ENCODE measurements around the gene GPR152. TPM values are rescaled to one million over a fixed set of nuclear protein-coding genes. Genes with fewer than 3 reads are reported as not detected.
"Not testable (repeated sequence)": the region's sequence is repeated elsewhere in the genome, so short reads cannot be mapped to it uniquely, and the experiment has no call there.

GPR152 gene
- total and polyA plus RNA-seq, 2 experiments from 2014 or later, result not detected

DNA sequence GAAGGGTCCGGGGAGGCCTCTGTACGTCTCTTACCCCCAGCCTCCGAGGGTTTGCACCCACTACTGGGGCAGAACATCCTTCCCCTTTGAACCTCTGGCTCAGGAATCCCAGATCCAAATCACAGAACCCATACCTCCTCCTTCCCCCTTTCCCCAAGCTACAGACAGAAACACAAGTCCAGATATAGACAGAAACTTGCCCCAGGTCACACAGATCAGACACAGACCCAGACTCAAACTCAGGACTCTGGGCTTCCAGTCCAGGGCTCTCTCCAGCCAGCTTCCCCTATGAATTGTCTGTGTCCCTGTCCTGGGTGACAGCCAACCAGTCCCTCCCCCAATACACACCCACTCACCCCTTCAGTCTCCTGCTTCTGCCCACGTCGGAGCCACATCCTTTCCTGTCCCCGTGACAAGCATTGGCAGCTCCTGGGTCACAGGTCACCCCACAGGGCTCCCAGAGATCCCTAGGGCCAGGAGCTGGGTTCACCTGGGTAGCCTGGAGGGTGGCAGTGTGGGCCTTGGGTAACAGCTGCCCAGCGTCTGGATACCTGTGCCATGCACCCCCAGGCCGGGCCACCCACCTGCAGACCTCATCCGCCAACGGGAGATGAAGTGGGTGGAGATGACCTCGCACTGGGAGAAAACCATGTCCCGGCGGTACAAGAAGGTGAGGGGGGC lies 47.9 kb downstream of the GPR152 start:
- Histone ChIP-seq H2AFZ (no peak overlapping the region), H3F3A (ENCODE audit: insufficient read depth) (no peaks in the 10 kb centered on the region), H3K9me2 (ENCODE audit: insufficient read depth) (no peaks in the 10 kb centered on the region), H3K4me3 (no peak overlapping the region), H3K79me2 (ENCODE audit: insufficient read depth) (peaks cover 17% of the 10 kb centered on the region), H3K27me3 (replicated peaks; ENCODE audit: insufficient read depth) (peaks cover 6% of the 10 kb centered on the region; the same call in 1 of the 2 replicates), H3K4me2 (ENCODE audit: unreplicated experiment) (no peak overlapping the region), H3K9ac (no peak overlapping the region), H3K4me1 (ENCODE audit: insufficient read depth) (peaks cover 6% of the 10 kb centered on the region), H3K27ac (no peak overlapping the region), H4K20me1 (ENCODE audit: insufficient read depth) (no peaks in the 10 kb centered on the region), H3K36me3 (ENCODE audit: low read depth) (no peaks in the 10 kb centered on the region), H3K9me3 (ENCODE audit: low read depth) (no peaks in the 10 kb centered on the region)
- 57 to 61% methylated on average over 12 to 13 of the region's 13 CpGs for WGBS, 2 experiments (ENCODE audit: low coverage in 1 of 2, low lambda C conversion rate in 2 of 2, missing lambda C conversion rate in 2 of 2)
- in situ Hi-C loops (cut with MboI), result no loop called here
- TF ChIP-seq EZH2 (IDR thresholded peaks at IDR 0.05; ENCODE audit: insufficient read depth, poor library complexity, severe bottlenecking) (no peak), EZH2phosphoT487 (IDR thresholded peaks at IDR 0.05; ENCODE audit: insufficient read depth, low read depth) (no peak)
- no peak for DNase-seq

- DNase-seq; H3K9ac ChIP-seq; H2AFZ ChIP-seq; H3K9me2 ChIP-seq (ENCODE audit: insufficient read depth); in situ Hi-C loops (cut with MboI); H3K27ac ChIP-seq; H3F3A ChIP-seq (ENCODE audit: insufficient read depth); H3K4me1 ChIP-seq (ENCODE audit: insufficient read depth); H3K27me3 ChIP-seq (replicated peaks; ENCODE audit: insufficient read depth); H3K36me3 ChIP-seq (ENCODE audit: low read depth); H3K9me3 ChIP-seq (ENCODE audit: low read depth); H3K4me3 ChIP-seq; H4K20me1 ChIP-seq (ENCODE audit: insufficient read depth); H3K4me2 ChIP-seq (ENCODE audit: unreplicated experiment): not testable (repeated sequence)
- WGBS, 2 experiments (ENCODE audit: low coverage in 1 of 2, low lambda C conversion rate in 2 of 2, missing lambda C conversion rate in 2 of 2), result 95% methylated on average over 9 of the region's 9 CpGs
- H3K79me2 ChIP-seq (ENCODE audit: insufficient read depth), result peaks cover 24% of the 10 kb centered on the region
Observed at GRCh38 chr11:67403085-67403484, 49.4 kb downstream of the GPR152 start.

GRCh38 chr11:67402192-67402839 lies 50.2 kb downstream of the GPR152 start:
- peak overlapping the region; percentile 98 for H2AFZ ChIP-seq
- DNase-seq; H3K4me1 ChIP-seq (ENCODE audit: insufficient read depth); H3K36me3 ChIP-seq (ENCODE audit: low read depth); H4K20me1 ChIP-seq (ENCODE audit: insufficient read depth); H3K9me3 ChIP-seq (ENCODE audit: low read depth); H3K27me3 ChIP-seq (replicated peaks; ENCODE audit: insufficient read depth); H3K9me2 ChIP-seq (ENCODE audit: insufficient read depth); in situ Hi-C loops (cut with MboI); H3F3A ChIP-seq (ENCODE audit: insufficient read depth): not testable (repeated sequence)
- peak overlapping the region; percentile 70 for H3K4me3 ChIP-seq
- peak overlapping the region; percentile 95 for H3K9ac ChIP-seq
- WGBS, 2 experiments (ENCODE audit: low coverage in 1 of 2, low lambda C conversion rate in 2 of 2, missing lambda C conversion rate in 2 of 2), result 50 to 59% methylated on average over 19 of the region's 19 CpGs
- peak overlapping the region; percentile 85 for H3K4me2 ChIP-seq (ENCODE audit: unreplicated experiment)
- H3K79me2 ChIP-seq (ENCODE audit: insufficient read depth), result peaks cover 24% of the 10 kb centered on the region
- H3K27ac ChIP-seq, result peak overlapping the region; percentile 74

DNA sequence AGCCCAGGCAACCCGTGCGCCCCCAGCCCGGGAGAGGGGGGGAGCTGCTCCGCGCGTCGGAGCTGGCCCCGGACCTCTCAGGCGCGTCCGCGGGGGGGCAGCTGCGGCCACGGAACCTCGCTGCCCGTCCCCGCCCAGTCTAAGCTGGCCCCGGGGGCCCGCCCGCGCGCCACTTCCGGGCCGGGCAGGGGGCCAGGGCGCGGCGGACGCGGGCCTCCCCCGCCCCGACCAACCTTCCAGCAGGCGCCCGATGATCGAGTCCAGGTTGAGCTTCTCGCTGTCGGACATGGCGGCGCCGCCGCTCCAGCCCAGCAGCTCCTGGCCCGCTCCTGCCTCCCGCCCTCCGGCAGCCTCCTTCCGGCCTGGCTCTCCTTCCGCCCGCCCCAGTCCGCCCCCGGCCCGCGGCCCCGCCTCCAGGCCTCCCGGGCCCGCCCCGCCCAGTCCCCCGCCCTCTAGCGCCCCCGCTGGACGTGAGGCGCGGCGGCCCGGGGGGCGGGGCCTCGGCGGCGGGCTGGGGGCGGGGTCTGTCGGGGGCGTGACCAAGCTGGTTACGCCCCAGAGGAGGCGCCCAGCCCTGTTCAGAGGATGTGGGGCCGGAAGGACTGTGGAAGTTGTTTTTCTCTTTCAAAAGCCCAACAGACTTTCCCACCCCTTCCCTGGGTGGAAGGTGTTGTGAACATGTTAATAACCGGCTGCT lies 50.9 kb downstream of the GPR152 start, which contains the start of gene PPP1CA:
Gene PPP1CA (minus strand): TSS at position 364 of the 697 bp plus-strand sequence. CDS start 76 bp downstream, at position 288.
- peak within 1 kb of the TSS; percentile 95 for H3K9ac ChIP-seq
- peaks cover 24% of the 10 kb centered on the region for H3K79me2 ChIP-seq (ENCODE audit: insufficient read depth)
- peak; percentile 96 for DNase-seq
- TF ChIP-seq EZH2phosphoT487 (IDR thresholded peaks at IDR 0.05; ENCODE audit: insufficient read depth, low read depth) (no peak), EZH2 (IDR thresholded peaks at IDR 0.05; ENCODE audit: insufficient read depth, poor library complexity, severe bottlenecking) (no peak)
- H3K9me2 ChIP-seq (ENCODE audit: insufficient read depth), result no peaks in the 10 kb centered on the region
- H2AFZ ChIP-seq, result peak within 1 kb of the TSS; percentile 98
- H3K4me1 ChIP-seq (ENCODE audit: insufficient read depth), result peaks cover 8% of the 10 kb centered on the region
- H3K27ac ChIP-seq, result peak within 1 kb of the TSS; percentile 81
- H3K9me3 ChIP-seq (ENCODE audit: low read depth), result no peaks in the 10 kb centered on the region
- H4K20me1 ChIP-seq (ENCODE audit: insufficient read depth), result no peaks in the 10 kb centered on the region
- peak within 1 kb of the TSS; percentile 97 for H3K4me2 ChIP-seq (ENCODE audit: unreplicated experiment)
- H3K27me3 ChIP-seq (replicated peaks; ENCODE audit: insufficient read depth), result no peaks in the 10 kb centered on the region
- in situ Hi-C loops (cut with MboI), result no loop called here
- 1% methylated on average over 13 to 54 of the region's 73 CpGs for WGBS, 2 experiments (ENCODE audit: low coverage in 1 of 2, low lambda C conversion rate in 2 of 2, missing lambda C conversion rate in 2 of 2)
- H3K4me3 ChIP-seq, result peak within 1 kb of the TSS; percentile 91
- H3F3A ChIP-seq (ENCODE audit: insufficient read depth), result no peaks in the 10 kb centered on the region
- H3K36me3 ChIP-seq (ENCODE audit: low read depth), result peaks cover 7% of the 10 kb centered on the region; the same call in 1 of the 2 replicates

Small RNAs within 50 kb of the gene (microRNA-seq; reads per million reads assigned to microRNA genes)
- gene MIR6752 (ENCODE audit: borderline number of aligned reads), result not detected

Small RNAs within 50 kb of the gene (small RNA-seq; reads per million reads assigned to genes)
- not detected for gene MIR6752 (ENCODE audit: low read depth, low replicate concordance)

Other genes starting within 250 kb of the GPR152 start
- 43.0 and 54.9 TPM in 2 replicates for gene GRK2, start 186.3 kb downstream of the GPR152 start, total RNA-seq (2014; rRNA removed; shearing (Covaris generic))
- 6.0 and 7.8 TPM in 2 replicates for gene GRK2, start 186.3 kb downstream of the GPR152 start, polyA plus RNA-seq (2016; fragmentation: Nextera tagmentation; extraction: Ambion mirVana)
- 27.6 and 42.9 TPM in 2 replicates for gene ANKRD13D, start 163.4 kb downstream of the GPR152 start, total RNA-seq (2014; rRNA removed; shearing (Covaris generic))
- gene ANKRD13D, start 163.4 kb downstream of the GPR152 start, polyA plus RNA-seq (2016; fragmentation: Nextera tagmentation; extraction: Ambion mirVana), result 13.4 and 16.4 TPM in 2 replicates
- gene SSH3, start 149.2 kb downstream of the GPR152 start, total RNA-seq (2014; rRNA removed; shearing (Covaris generic)), result 20.1 and 41.6 TPM in 2 replicates
- gene SSH3, start 149.2 kb downstream of the GPR152 start, polyA plus RNA-seq (2016; fragmentation: Nextera tagmentation; extraction: Ambion mirVana), result 25.2 and 26.4 TPM in 2 replicates
- 86.6 and 109 TPM in 2 replicates for gene POLD4, start 99.2 kb downstream of the GPR152 start, total RNA-seq (2014; rRNA removed; shearing (Covaris generic))
- gene POLD4, start 99.2 kb downstream of the GPR152 start, polyA plus RNA-seq (2016; fragmentation: Nextera tagmentation; extraction: Ambion mirVana), result 121 and 136 TPM in 2 replicates
- gene CLCF1, start 79.1 kb downstream of the GPR152 start, total RNA-seq (2014; rRNA removed; shearing (Covaris generic)), result 33.0 and 39.1 TPM in 2 replicates
- gene CLCF1, start 79.1 kb downstream of the GPR152 start, polyA plus RNA-seq (2016; fragmentation: Nextera tagmentation; extraction: Ambion mirVana), result 20.0 and 21.1 TPM in 2 replicates
- gene RAD9A, start 60.7 kb downstream of the GPR152 start, total RNA-seq (2014; rRNA removed; shearing (Covaris generic)), result 0.51 and 4.6 TPM in 2 replicates
- 3.9 and 5.7 TPM in 2 replicates for gene RAD9A, start 60.7 kb downstream of the GPR152 start, polyA plus RNA-seq (2016; fragmentation: Nextera tagmentation; extraction: Ambion mirVana)
- 140 and 172 TPM in 2 replicates for gene PPP1CA, start 50.9 kb downstream of the GPR152 start, total RNA-seq (2014; rRNA removed; shearing (Covaris generic))
- gene PPP1CA, start 50.9 kb downstream of the GPR152 start, polyA plus RNA-seq (2016; fragmentation: Nextera tagmentation; extraction: Ambion mirVana), result 207 and 222 TPM in 2 replicates
- gene TBC1D10C, start 48.6 kb downstream of the GPR152 start, total RNA-seq (2014; rRNA removed; shearing (Covaris generic)), result not detected in 2 replicates
- 0.25 TPM in 1 of 2 replicates, not detected in the other for gene TBC1D10C, start 48.6 kb downstream of the GPR152 start, polyA plus RNA-seq (2016; fragmentation: Nextera tagmentation; extraction: Ambion mirVana)
- 0.38 and 0.43 TPM in 2 replicates for gene CARNS1, start 37.1 kb downstream of the GPR152 start, total RNA-seq (2014; rRNA removed; shearing (Covaris generic))
- 0.13 and 0.38 TPM in 2 replicates for gene CARNS1, start 37.1 kb downstream of the GPR152 start, polyA plus RNA-seq (2016; fragmentation: Nextera tagmentation; extraction: Ambion mirVana)
- gene RPS6KB2, start 24.2 kb downstream of the GPR152 start, total RNA-seq (2014; rRNA removed; shearing (Covaris generic)), result 68.0 and 71.2 TPM in 2 replicates
- 52.3 and 53.0 TPM in 2 replicates for gene RPS6KB2, start 24.2 kb downstream of the GPR152 start, polyA plus RNA-seq (2016; fragmentation: Nextera tagmentation; extraction: Ambion mirVana)
- not detected in 2 replicates for gene PTPRCAP, start 15.0 kb downstream of the GPR152 start, total RNA-seq (2014; rRNA removed; shearing (Covaris generic))
- 0.43 and 0.68 TPM in 2 replicates for gene PTPRCAP, start 15.0 kb downstream of the GPR152 start, polyA plus RNA-seq (2016; fragmentation: Nextera tagmentation; extraction: Ambion mirVana)
- gene CORO1B, start 9.3 kb downstream of the GPR152 start, total RNA-seq (2014; rRNA removed; shearing (Covaris generic)), result 107 and 113 TPM in 2 replicates
- 78.1 and 80.2 TPM in 2 replicates for gene CORO1B, start 9.3 kb downstream of the GPR152 start, polyA plus RNA-seq (2016; fragmentation: Nextera tagmentation; extraction: Ambion mirVana)
- gene CABP4, start 2.6 kb upstream of the GPR152 start, total RNA-seq (2014; rRNA removed; shearing (Covaris generic)), result not detected in 2 replicates
- not detected in 2 replicates for gene CABP4, start 2.6 kb upstream of the GPR152 start, polyA plus RNA-seq (2016; fragmentation: Nextera tagmentation; extraction: Ambion mirVana)
- 13.4 and 67.2 TPM in 2 replicates for gene TMEM134, start 16.5 kb upstream of the GPR152 start, total RNA-seq (2014; rRNA removed; shearing (Covaris generic))
- gene TMEM134, start 16.5 kb upstream of the GPR152 start, polyA plus RNA-seq (2016; fragmentation: Nextera tagmentation; extraction: Ambion mirVana), result 99.3 and 103 TPM in 2 replicates
- gene AIP, start 30.3 kb upstream of the GPR152 start, total RNA-seq (2014; rRNA removed; shearing (Covaris generic)), result 46.4 and 58.5 TPM in 2 replicates
- gene AIP, start 30.3 kb upstream of the GPR152 start, polyA plus RNA-seq (2016; fragmentation: Nextera tagmentation; extraction: Ambion mirVana), result 56.1 and 57.3 TPM in 2 replicates
- 30.7 and 31.2 TPM in 2 replicates for gene PITPNM1, start 52.6 kb upstream of the GPR152 start, total RNA-seq (2014; rRNA removed; shearing (Covaris generic))
- 10.8 and 12.1 TPM in 2 replicates for gene PITPNM1, start 52.6 kb upstream of the GPR152 start, polyA plus RNA-seq (2016; fragmentation: Nextera tagmentation; extraction: Ambion mirVana)
- 20.5 and 29.6 TPM in 2 replicates for gene CDK2AP2, start 55.4 kb upstream of the GPR152 start, total RNA-seq (2014; rRNA removed; shearing (Covaris generic))
- gene CDK2AP2, start 55.4 kb upstream of the GPR152 start, polyA plus RNA-seq (2016; fragmentation: Nextera tagmentation; extraction: Ambion mirVana), result 54.1 and 55.2 TPM in 2 replicates
- not detected in 2 replicates for gene CABP2, start 70.7 kb upstream of the GPR152 start, total RNA-seq (2014; rRNA removed; shearing (Covaris generic))
- gene CABP2, start 70.7 kb upstream of the GPR152 start, polyA plus RNA-seq (2016; fragmentation: Nextera tagmentation; extraction: Ambion mirVana), result not detected in 2 replicates
- gene GSTP1, start 131.1 kb upstream of the GPR152 start, total RNA-seq (2014; rRNA removed; shearing (Covaris generic)), result 355 and 606 TPM in 2 replicates
- gene GSTP1, start 131.1 kb upstream of the GPR152 start, polyA plus RNA-seq (2016; fragmentation: Nextera tagmentation; extraction: Ambion mirVana), result 743 and 767 TPM in 2 replicates
- 168 and 209 TPM in 2 replicates for gene NDUFV1, start 154.2 kb upstream of the GPR152 start, total RNA-seq (2014; rRNA removed; shearing (Covaris generic))
- 136 TPM in 2 replicates for gene NDUFV1, start 154.2 kb upstream of the GPR152 start, polyA plus RNA-seq (2016; fragmentation: Nextera tagmentation; extraction: Ambion mirVana)
- 2.0 and 4.8 TPM in 2 replicates for gene NUDT8, start 177.2 kb upstream of the GPR152 start, total RNA-seq (2014; rRNA removed; shearing (Covaris generic))
- 4.1 TPM in 2 replicates for gene NUDT8, start 177.2 kb upstream of the GPR152 start, polyA plus RNA-seq (2016; fragmentation: Nextera tagmentation; extraction: Ambion mirVana)
- gene TBX10, start 187.0 kb upstream of the GPR152 start, total RNA-seq (2014; rRNA removed; shearing (Covaris generic)), result not detected in 2 replicates
- not detected in 2 replicates for gene TBX10, start 187.0 kb upstream of the GPR152 start, polyA plus RNA-seq (2016; fragmentation: Nextera tagmentation; extraction: Ambion mirVana)
- not detected in 2 replicates for gene ACY3, start 198.0 kb upstream of the GPR152 start, total RNA-seq (2014; rRNA removed; shearing (Covaris generic))
- gene ACY3, start 198.0 kb upstream of the GPR152 start, polyA plus RNA-seq (2016; fragmentation: Nextera tagmentation; extraction: Ambion mirVana), result not detected in 2 replicates
- gene ALDH3B2, start 221.9 kb upstream of the GPR152 start, total RNA-seq (2014; rRNA removed; shearing (Covaris generic)), result not detected in 2 replicates
- not detected in 2 replicates for gene ALDH3B2, start 221.9 kb upstream of the GPR152 start, polyA plus RNA-seq (2016; fragmentation: Nextera tagmentation; extraction: Ambion mirVana)